T-cell (primary cell): ENCODE measurements around the gene CSPG5. TPM values are rescaled to one million over a fixed set of nuclear protein-coding genes. Genes with fewer than 3 reads are reported as not detected.

ENCODE experiments used
- ATAC-seq, 4 experiments: fragments of 200-7000 bp in 3 of 4; fragments of 150-1000 bp in 1 of 4; cut with Tn5 transposase; replicated peaks in 1 of 4; 1 replicate in 3 of 4; 2 replicates in 1 of 4; pipeline ENCODE4 v1.10.0; 2021; ENCODE audit warnings: moderate library complexity in 3 of 4, mild to moderate bottlenecking in 2 of 4, moderate number of reproducible peaks in 1 of 4
- CTCF ChIA-PET, 2 donors: fragments of 300-600 bp; sonication (Branson Sonifier 250); formaldehyde crosslinking; loops; one replicate each; lab custom pipeline; 2022; ENCODE audit warnings: antibody characterized with exemption in 2 of 2; lab: Charles Lee
- POLR2A ChIA-PET, 2 donors: fragments of 300-600 bp; sonication (Branson Sonifier 250); formaldehyde crosslinking; loops; one replicate each; lab custom pipeline; 2022; ENCODE audit warnings: antibody characterized with exemption in 2 of 2; lab: Charles Lee
- DNase-seq, 35 experiments: peaks; one replicate each; pipeline versions ENCODE4 v3.0.0 to v3.0.0-alpha.2; 2013 to 2023
- H3K27ac ChIP-seq: one replicate; pipeline ENCODE4 v1.5.1; 2013; ENCODE audit warnings: low read length
- H3K27me3 ChIP-seq, 2 experiments: replicated peaks in 1 of 2; 1 replicate in 1 of 2; 2 replicates in 1 of 2; pipeline versions ENCODE4 v1.6.1 to v1.7.0; 2013; ENCODE audit warnings: low read length in 1 of 2, mixed read lengths in 1 of 2; ENCODE audit not compliant: control insufficient read depth in 2 of 2, insufficient read depth in 2 of 2; ENCODE audit errors: extremely low read depth in 1 of 2
- H3K36me3 ChIP-seq, 2 donors: 1 replicate in 1 of 2; 2 replicates in 1 of 2; pipeline versions ENCODE4 v1.6.1 to v1.7.0; 2013; ENCODE audit warnings: low read length in 1 of 2; ENCODE audit not compliant: control insufficient read depth in 2 of 2, insufficient read depth in 1 of 2; ENCODE audit errors: extremely low read depth in 1 of 2
- H3K4me1 ChIP-seq, 2 experiments: 1 replicate in 1 of 2; 2 replicates in 1 of 2; pipeline versions ENCODE4 v1.6.1 to v1.7.0; 2013; ENCODE audit warnings: low read length in 2 of 2, mixed read lengths in 1 of 2; ENCODE audit not compliant: insufficient read depth in 2 of 2, control insufficient read depth in 1 of 2; ENCODE audit errors: extremely low read depth in 1 of 2
- H3K4me3 ChIP-seq, 2 donors: 1 replicate in 1 of 2; 2 replicates in 1 of 2; pipeline versions ENCODE4 v1.5.1 to v1.7.0; 2013; ENCODE audit warnings: mild to moderate bottlenecking in 2 of 2, low read length in 1 of 2, moderate library complexity in 1 of 2; ENCODE audit not compliant: control insufficient read depth in 1 of 2; ENCODE audit errors: extremely low read depth in 1 of 2
- H3K9me3 ChIP-seq: 2 replicates; pipeline ENCODE4 v1.7.0; 2013
- H3K27ac Mint-ChIP-seq, 2 donors: one replicate each; pipeline ENCODE4 v1.8.0; 2020 to 2021; ENCODE audit warnings: mild to moderate bottlenecking in 2 of 2, mixed read lengths in 2 of 2
- H3K27me3 Mint-ChIP-seq, 2 donors: one replicate each; pipeline ENCODE4 v1.8.0; 2021 to 2022; ENCODE audit warnings: mixed read lengths in 2 of 2
- H3K36me3 Mint-ChIP-seq: one replicate; pipeline ENCODE4 v1.8.0; 2021; ENCODE audit warnings: mixed read lengths
- H3K4me1 Mint-ChIP-seq, 3 donors: one replicate each; pipeline ENCODE4 v1.8.0; 2020 to 2022; ENCODE audit warnings: mixed read lengths in 3 of 3, mild to moderate bottlenecking in 1 of 3
- H3K4me3 Mint-ChIP-seq, 3 donors: one replicate each; pipeline ENCODE4 v1.8.0; 2020 to 2022; ENCODE audit warnings: mild to moderate bottlenecking in 3 of 3, mixed read lengths in 3 of 3, moderate library complexity in 3 of 3
- H3K9me3 Mint-ChIP-seq, 3 donors: one replicate each; pipeline ENCODE4 v1.8.0; 2020 to 2022; ENCODE audit warnings: mixed read lengths in 3 of 3
- WGBS: methylation state at CpG from one replicate; pipeline ENCODE4 v1.1.5; 2013; ENCODE audit warnings: missing lambda C conversion rate; ENCODE audit not compliant: insufficient coverage; 5-methylcytosine and 5-hydroxymethylcytosine counted together
- total RNA-seq, 35 experiments: library from RNA in 6 of 35; stranded (reverse) in 6 of 35; fragments of 120-200 nt in 1 of 35; gene quantifications; one replicate each; pipeline versions ENCODE4 v1.2.1 to v1.2.4 and lab custom pipeline; 2013 to 2026

Gene CSPG5
- total RNA-seq, 5 donors from 2014 or later (not counting 1 experiment from before 2014, with no cell fraction given) = 0.12 to 0.75 (median 0.36) TPM

GRCh38 chr3:47581422-47581821 lies 2.8 kb upstream of the CSPG5 start:
- WGBS = 82% methylated on average over 2 of the region's 5 CpGs
- no peak overlapping the region for H3K4me3 Mint-ChIP-seq

GRCh38 chr3:47580481-47580880 lies 1.8 kb upstream of the CSPG5 start:
- DNase-seq = no peak
- peaks cover 4% of the 10 kb centered on the region for H3K36me3 Mint-ChIP-seq
- no peaks in the 10 kb centered on the region for H3K9me3 ChIP-seq
- no peak overlapping the region for H3K4me3 ChIP-seq
- H3K4me3 Mint-ChIP-seq = peak overlapping the region; percentile 59 to 67 (median 60)
- no peaks in the 10 kb centered on the region for H3K9me3 Mint-ChIP-seq
- H3K4me1 ChIP-seq = peaks cover 0 to 17% of the 10 kb centered on the region in 2 experiments
- H3K4me1 Mint-ChIP-seq = peaks cover 0 to 2% (median 0%) of the 10 kb centered on the region in 3 donors
- ATAC-seq = no peak
- ChIA-PET POLR2A (interaction anchor here in 1 of 2 donors (0.6 kb wide), 1 partner anchor 11 kb away, joined by 3 read pairs; no protein-coding TSS in a partner anchor), CTCF (no interaction called here)
- H3K36me3 ChIP-seq = peaks cover 0 to 2% of the 10 kb centered on the region in 2 donors
- peaks cover 8 to 35% of the 10 kb centered on the region in 2 experiments for H3K27me3 ChIP-seq
- H3K27me3 Mint-ChIP-seq = peaks cover 5 to 12% of the 10 kb centered on the region in 2 donors
- H3K27ac Mint-ChIP-seq = no peak overlapping the region
- 100% methylated on average over 1 of the region's 4 CpGs for WGBS
- no peak overlapping the region for H3K27ac ChIP-seq

More at GRCh38 chr3:47581422-47581821, 2.8 kb upstream of the CSPG5 start:
- Histone ChIP-seq H3K4me1 (peaks cover 0 to 17% of the 10 kb centered on the region in 2 experiments), H3K9me3 (no peaks in the 10 kb centered on the region), H3K4me3 (no peak overlapping the region), H3K36me3 (peaks cover 0 to 8% of the 10 kb centered on the region in 2 donors), H3K27ac (no peak overlapping the region), H3K27me3 (peaks cover 8 to 27% of the 10 kb centered on the region in 2 experiments)
- ATAC-seq (no peak), DNase-seq (no peak)
- ChIA-PET CTCF (interaction anchor here in 1 of 2 donors (0.5 kb wide), 1 partner anchor 412 kb away, joined by 4 read pairs; no protein-coding TSS in a partner anchor), POLR2A (no interaction called here)
- H3K4me1 Mint-ChIP-seq = peaks cover 0 to 2% (median 0%) of the 10 kb centered on the region in 3 donors
- peaks cover 8% of the 10 kb centered on the region for H3K36me3 Mint-ChIP-seq
- H3K9me3 Mint-ChIP-seq = no peaks in the 10 kb centered on the region
- H3K27me3 Mint-ChIP-seq = peaks cover 5 to 10% of the 10 kb centered on the region in 2 donors
- no peak overlapping the region for H3K27ac Mint-ChIP-seq

DNA sequence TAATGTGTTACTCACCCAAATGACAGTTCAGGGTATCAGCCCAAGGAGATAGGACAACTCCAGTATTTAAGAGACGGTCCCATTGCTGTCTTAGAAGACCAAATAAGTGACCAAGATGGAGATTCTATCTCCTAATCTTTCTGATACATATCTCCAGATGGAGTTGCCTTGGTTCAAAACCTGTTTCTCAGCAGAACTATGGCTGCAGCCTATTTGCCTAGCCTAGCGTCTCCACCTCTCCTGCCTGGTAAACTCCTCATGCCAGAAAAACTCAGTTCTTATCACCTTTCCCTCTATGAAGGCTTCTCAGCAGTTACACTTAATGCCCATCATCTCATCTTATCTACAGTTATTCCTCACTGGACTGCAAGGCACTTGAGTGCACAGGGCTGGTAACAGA lies 1.2 kb upstream of the CSPG5 start:
- Mint-ChIP-seq H3K36me3 (no peaks in the 10 kb centered on the region), H3K27ac (no peak overlapping the region), H3K27me3 (peaks cover 5 to 16% of the 10 kb centered on the region in 2 donors), H3K9me3 (no peaks in the 10 kb centered on the region), H3K4me3 (peak overlapping the region; percentile 47 to 67 (median 59)), H3K4me1 (peaks cover 0 to 2% (median 0%) of the 10 kb centered on the region in 3 donors)
- no peak for DNase-seq
- H3K27ac ChIP-seq = no peak overlapping the region
- CTCF ChIA-PET = no interaction called here
- 100% methylated on average over 1 of the region's 2 CpGs for WGBS
- ATAC-seq = no peak
- H3K4me1 ChIP-seq = peaks cover 0 to 17% of the 10 kb centered on the region in 2 experiments
- no peaks in the 10 kb centered on the region for H3K9me3 ChIP-seq
- POLR2A ChIA-PET = no interaction called here
- no peak overlapping the region for H3K4me3 ChIP-seq
- H3K27me3 ChIP-seq = peaks cover 8 to 35% of the 10 kb centered on the region in 2 experiments
- no peaks in the 10 kb centered on the region for H3K36me3 ChIP-seq

DNA sequence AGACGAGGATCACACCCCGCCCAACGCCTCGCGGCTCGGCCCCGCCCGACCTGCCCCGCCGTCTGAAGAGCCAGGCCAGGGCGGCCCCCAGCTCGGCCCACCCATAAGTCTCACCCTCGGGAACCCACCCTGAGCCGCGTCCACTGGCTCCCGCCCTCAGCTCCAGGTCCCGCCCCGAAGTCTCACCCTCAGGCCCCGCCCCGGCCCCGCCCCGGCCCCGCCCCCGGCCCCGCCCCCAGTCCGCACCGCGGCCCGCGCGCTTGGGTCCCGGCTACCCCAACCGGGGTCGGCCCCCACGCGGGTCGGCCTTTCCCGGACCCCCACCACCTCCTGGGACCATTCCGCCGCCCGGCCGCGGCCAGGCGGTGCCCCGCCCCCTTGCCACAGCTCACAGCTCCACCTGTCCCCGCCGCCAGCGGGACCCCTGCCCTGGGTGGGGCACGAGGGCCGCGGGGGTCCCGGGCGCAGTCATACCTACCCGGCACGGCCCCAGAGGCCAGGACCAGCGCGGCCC lies 489 bp downstream of the CSPG5 start:
- H3K27ac Mint-ChIP-seq = no peak overlapping the region
- ChIA-PET POLR2A (no interaction called here), CTCF (no interaction called here)
- no peaks in the 10 kb centered on the region for H3K36me3 ChIP-seq
- no peak overlapping the region for H3K27ac ChIP-seq
- H3K4me3 Mint-ChIP-seq = peak overlapping the region; percentile 59 to 65 (median 60)
- H3K4me1 Mint-ChIP-seq = peaks cover 0 to 2% (median 0%) of the 10 kb centered on the region in 3 donors
- H3K9me3 Mint-ChIP-seq = no peaks in the 10 kb centered on the region
- no peaks in the 10 kb centered on the region for H3K9me3 ChIP-seq
- H3K36me3 Mint-ChIP-seq = no peaks in the 10 kb centered on the region
- H3K27me3 Mint-ChIP-seq = peaks cover 8 to 25% of the 10 kb centered on the region in 2 donors
- peak overlapping the region; percentile 12 to 27 for H3K4me3 ChIP-seq
- peaks cover 0 to 17% of the 10 kb centered on the region in 2 experiments for H3K4me1 ChIP-seq
- WGBS = 2% methylated on average over 33 of the region's 57 CpGs
- peaks cover 8 to 38% of the 10 kb centered on the region in 2 experiments for H3K27me3 ChIP-seq
- ATAC-seq (peak; percentile 55 to 77 (median 68)), DNase-seq (peak in 27 of 35 experiments; percentile 3 to 56 (median 16))

DNA sequence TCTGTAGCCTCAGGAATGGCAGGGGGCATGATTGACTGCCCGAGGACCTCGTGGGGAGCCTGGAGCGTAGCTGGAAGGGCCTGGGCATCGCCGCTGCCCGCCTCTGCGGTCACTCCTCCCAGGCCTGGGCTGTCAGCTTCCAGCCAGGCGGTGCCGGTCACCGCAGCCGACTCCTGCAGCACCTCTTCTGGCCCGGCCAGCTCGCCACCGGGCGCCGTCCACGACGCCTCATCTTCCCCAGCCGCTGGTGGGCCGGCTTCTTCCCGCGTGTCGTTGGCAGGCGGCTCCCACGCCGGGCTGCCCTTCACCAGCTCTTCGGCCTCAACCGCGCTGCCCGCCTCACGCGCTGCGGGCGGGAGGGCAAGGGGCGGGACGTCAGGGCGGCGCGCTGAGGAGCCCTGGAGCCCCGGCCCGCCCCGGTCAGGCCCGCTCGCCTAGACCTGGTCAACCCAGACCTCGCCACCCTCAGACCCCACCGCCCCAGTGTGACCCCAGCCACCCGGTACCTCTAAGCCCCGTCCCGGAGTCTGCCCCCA lies 1.0 kb downstream of the CSPG5 start:
- 8% methylated on average over 44 of the region's 49 CpGs for WGBS
- Histone ChIP-seq H3K27ac (no peak overlapping the region), H3K4me1 (peaks cover 0 to 17% of the 10 kb centered on the region in 2 experiments), H3K9me3 (no peaks in the 10 kb centered on the region), H3K4me3 (peak overlapping the region; percentile 27 to 53), H3K36me3 (no peaks in the 10 kb centered on the region), H3K27me3 (peaks cover 8 to 40% of the 10 kb centered on the region in 2 experiments)
- Mint-ChIP-seq H3K36me3 (no peaks in the 10 kb centered on the region), H3K4me1 (peaks cover 0 to 2% (median 0%) of the 10 kb centered on the region in 3 donors), H3K27me3 (peaks cover 8 to 25% of the 10 kb centered on the region in 2 donors), H3K9me3 (no peaks in the 10 kb centered on the region), H3K4me3 (peak overlapping the region; percentile 59 to 65 (median 60)), H3K27ac (no peak overlapping the region)
- POLR2A ChIA-PET = no interaction called here
- no peak for DNase-seq
- CTCF ChIA-PET = no interaction called here
- peak in 3 of 4 experiments; percentile 11 to 25 (median 23) for ATAC-seq

DNA sequence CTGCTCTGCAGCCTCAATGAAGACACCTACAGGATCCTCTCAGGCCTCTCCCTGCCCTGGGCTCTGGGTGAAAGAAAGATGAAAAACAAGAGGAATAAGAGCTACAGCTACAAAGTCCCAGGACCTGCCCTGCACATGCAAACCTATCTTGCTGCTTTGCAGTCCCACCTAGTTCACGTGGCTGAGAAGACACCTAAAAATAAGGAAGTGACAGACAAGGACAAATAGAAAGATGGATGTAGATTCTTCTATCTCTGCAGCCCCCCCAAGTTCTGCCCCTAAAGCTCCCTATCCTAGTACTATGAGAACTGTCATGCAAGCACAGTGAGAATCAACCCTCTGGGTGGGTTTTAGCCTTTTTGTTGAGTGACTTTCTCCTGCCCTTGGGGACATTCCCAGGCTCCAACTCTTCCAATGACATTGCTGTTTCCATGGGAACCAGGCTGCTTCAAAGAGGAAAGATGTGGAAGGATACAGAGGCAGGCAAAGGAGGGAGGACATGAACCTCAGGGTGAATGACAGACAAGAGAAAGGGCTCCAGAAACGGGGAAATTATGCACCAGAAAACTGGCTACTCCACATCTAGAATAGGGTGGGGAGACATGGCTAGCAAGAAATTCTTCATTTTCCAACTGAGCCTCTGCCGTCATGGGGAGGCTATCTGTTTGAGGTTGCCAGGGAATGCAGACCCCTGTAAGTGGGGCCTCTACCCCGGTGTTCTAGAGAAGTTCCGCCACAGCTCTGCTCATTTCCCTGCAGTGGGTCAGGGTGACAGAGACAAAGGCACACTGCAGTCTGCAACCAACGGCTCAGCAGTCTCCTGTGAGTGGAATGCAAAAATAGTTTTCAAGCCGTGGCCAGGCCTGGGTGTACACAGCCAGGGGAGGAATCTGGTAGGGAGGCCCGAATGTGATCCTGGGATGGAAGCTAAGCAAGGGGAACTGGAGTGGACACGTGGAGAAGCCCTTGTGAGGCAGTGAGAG lies 5.2 kb downstream of the CSPG5 start:
- Mint-ChIP-seq H3K4me3 (no peak overlapping the region), H3K27ac (no peak overlapping the region), H3K27me3 (peaks cover 11 to 30% of the 10 kb centered on the region in 2 donors), H3K4me1 (no peaks in the 10 kb centered on the region), H3K36me3 (no peaks in the 10 kb centered on the region), H3K9me3 (no peaks in the 10 kb centered on the region)
- H3K9me3 ChIP-seq = no peaks in the 10 kb centered on the region
- ATAC-seq (no peak), DNase-seq (no peak)
- CTCF ChIA-PET = no interaction called here
- 83% methylated on average over 6 of the region's 9 CpGs for WGBS
- H3K36me3 ChIP-seq = no peaks in the 10 kb centered on the region
- POLR2A ChIA-PET = no interaction called here
- no peak overlapping the region for H3K27ac ChIP-seq
- peaks cover 0 to 32% of the 10 kb centered on the region in 2 experiments for H3K27me3 ChIP-seq
- H3K4me3 ChIP-seq = no peak overlapping the region
- H3K4me1 ChIP-seq = peaks cover 0 to 9% of the 10 kb centered on the region in 2 experiments
